Spinal cord (tissue), 10 donors: ENCODE measurements around the gene RRP9. TPM values are rescaled to one million over a fixed set of nuclear protein-coding genes. Genes with fewer than 3 reads are reported as not detected.
"Not testable (repeated sequence)": the region's sequence is repeated elsewhere in the genome, so short reads cannot be mapped to it uniquely, and the experiment has no call there.

ENCODE experiments used
- DNase-seq, 6 donors: peaks; one replicate each; pipeline versions ENCODE4 v3.0.0 to v3.0.0-alpha.2; 2013 to 2015; ENCODE audit warnings: low spot score in 6 of 6, low read depth in 4 of 6
- H3K27ac ChIP-seq: one replicate; pipeline ENCODE4 v1.5.1; 2013; ENCODE audit warnings: low read depth, low read length, control low read depth
- H3K27me3 ChIP-seq: one replicate; pipeline ENCODE4 v1.6.1; 2013; ENCODE audit warnings: low read length; ENCODE audit not compliant: control insufficient read depth, insufficient read depth
- H3K36me3 ChIP-seq: one replicate; pipeline ENCODE4 v1.6.1; 2013; ENCODE audit warnings: low read length; ENCODE audit not compliant: control insufficient read depth, insufficient read depth
- H3K4me1 ChIP-seq: one replicate; pipeline ENCODE4 v1.6.1; 2013; ENCODE audit warnings: low read length; ENCODE audit not compliant: control insufficient read depth, insufficient read depth
- H3K4me3 ChIP-seq: one replicate; pipeline ENCODE4 v1.5.1; 2013; ENCODE audit warnings: low read depth, low read length, control low read depth
- H3K9me3 ChIP-seq: one replicate; pipeline ENCODE4 v1.6.1; 2013; ENCODE audit warnings: low read length; ENCODE audit not compliant: control insufficient read depth, insufficient read depth
- WGBS: methylation state at CpG from one replicate; pipeline ENCODE4 v1.1.5; 2013; ENCODE audit warnings: missing lambda C conversion rate; ENCODE audit not compliant: insufficient coverage; 5-methylcytosine and 5-hydroxymethylcytosine counted together
- polyA plus RNA-seq, 2 donors: library from polyadenylated mRNA; unstranded; fragments of 120-200 nt; gene quantifications; one replicate each; pipeline ENCODE4 v1.2.1, GENCODE V29; 2013; ENCODE audit not compliant: insufficient read length in 2 of 2
- total RNA-seq, 2 donors: library from RNA; depleted of rRNA in 1 of 2; stranded (reverse); fragments of 120-200 nt in 1 of 2; fragments of >200 nt in 1 of 2; gene quantifications; one replicate each; pipeline versions ENCODE4 v1.2.3 to v1.2.4, GENCODE V29; 2013 to 2014
- donor health status: healthy.

The RRP9 gene
- total and polyA plus RNA-seq, 4 donors = 10.2 to 22.7 (median 17.7) TPM

- Histone ChIP-seq H3K4me3 (no peak overlapping the region), H3K27ac (no peak overlapping the region), H3K36me3 (no peaks in the 10 kb centered on the region), H3K9me3 (no peaks in the 10 kb centered on the region), H3K4me1 (no peaks in the 10 kb centered on the region), H3K27me3 (no peaks in the 10 kb centered on the region)
- DNase-seq = no peak
- WGBS = 60% methylated on average over 1 of the region's 4 CpGs
Observed at GRCh38 chr3:51908026-51908425, 33.7 kb downstream of the RRP9 start.

GRCh38 chr3:51904034-51904823, 37.5 kb downstream of the RRP9 start:
- 73% methylated on average over 1 of the region's 2 CpGs for WGBS
- Histone ChIP-seq H3K27ac (no peak overlapping the region), H3K9me3 (no peaks in the 10 kb centered on the region), H3K4me1 (no peaks in the 10 kb centered on the region), H3K36me3 (no peaks in the 10 kb centered on the region), H3K4me3 (no peak overlapping the region), H3K27me3 (no peaks in the 10 kb centered on the region)
- DNase-seq = no peak

GRCh38 chr3:51902361-51902760, 39.3 kb downstream of the RRP9 start:
- H3K9me3 ChIP-seq, H3K4me1 ChIP-seq, H3K36me3 ChIP-seq, H3K27me3 ChIP-seq, H3K27ac ChIP-seq, DNase-seq, H3K4me3 ChIP-seq: not testable (repeated sequence)
- WGBS = 73% methylated on average over 3 of the region's 7 CpGs

GRCh38 chr3:51900043-51900442, 41.7 kb downstream of the RRP9 start:
- WGBS = 71% methylated on average over 6 of the region's 7 CpGs
- H3K27me3 ChIP-seq, H3K9me3 ChIP-seq, DNase-seq, H3K27ac ChIP-seq, H3K36me3 ChIP-seq, H3K4me3 ChIP-seq, H3K4me1 ChIP-seq: not testable (repeated sequence)

GRCh38 chr3:51897391-51897790, 44.3 kb downstream of the RRP9 start:
- Histone ChIP-seq H3K4me1 (no peaks in the 10 kb centered on the region), H3K9me3 (no peaks in the 10 kb centered on the region), H3K36me3 (no peaks in the 10 kb centered on the region), H3K27me3 (peaks cover 2% of the 10 kb centered on the region), H3K4me3 (no peak overlapping the region), H3K27ac (no peak overlapping the region)
- WGBS = 85% methylated on average over 15 of the region's 15 CpGs
- no peak for DNase-seq

- H3K36me3 ChIP-seq = no peaks in the 10 kb centered on the region
- H3K4me3 ChIP-seq = no peak overlapping the region
- peaks cover 2% of the 10 kb centered on the region for H3K27me3 ChIP-seq
- H3K9me3 ChIP-seq = no peaks in the 10 kb centered on the region
- no peak overlapping the region for H3K27ac ChIP-seq
- 76% methylated on average over 3 of the region's 10 CpGs for WGBS
- no peak for DNase-seq
- no peaks in the 10 kb centered on the region for H3K4me1 ChIP-seq
Observed at GRCh38 chr3:51896607-51897305, 44.9 kb downstream of the RRP9 start.

DNA sequence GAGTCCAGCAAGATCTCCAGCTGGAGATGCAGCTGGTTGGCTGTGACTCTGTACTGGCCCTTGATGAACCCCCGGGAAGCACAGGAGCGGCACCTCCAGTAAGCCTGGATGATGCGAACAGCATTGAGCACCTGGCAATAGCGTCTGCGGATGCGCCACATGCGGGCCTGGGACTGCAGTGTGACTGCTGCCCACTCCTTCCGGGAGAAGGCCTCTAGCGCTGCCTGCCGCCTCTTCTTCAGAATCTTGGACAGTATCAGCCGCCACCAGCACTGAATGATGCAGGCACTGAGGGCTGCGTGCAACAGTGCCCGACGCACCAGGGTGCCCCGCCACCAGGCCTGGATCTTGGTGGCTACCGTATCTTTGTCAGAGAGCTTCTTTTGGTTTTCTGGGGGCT, 46.8 kb downstream of the RRP9 start:
- DNase-seq = no peak
- H3K9me3 ChIP-seq = no peaks in the 10 kb centered on the region
- H3K27me3 ChIP-seq = peaks cover 2% of the 10 kb centered on the region
- no peak overlapping the region for H3K27ac ChIP-seq
- no peaks in the 10 kb centered on the region for H3K4me1 ChIP-seq
- WGBS = 94% methylated on average over 16 of the region's 16 CpGs
- H3K36me3 ChIP-seq = no peaks in the 10 kb centered on the region
- H3K4me3 ChIP-seq = no peak overlapping the region

- Histone ChIP-seq H3K9me3 (no peaks in the 10 kb centered on the region), H3K27me3 (peaks cover 2% of the 10 kb centered on the region), H3K27ac (no peak overlapping the region), H3K4me1 (no peaks in the 10 kb centered on the region), H3K4me3 (no peak overlapping the region), H3K36me3 (no peaks in the 10 kb centered on the region)
- WGBS = 41% methylated on average over 3 of the region's 4 CpGs
- no peak for DNase-seq
Observed at GRCh38 chr3:51894391-51894790, 47.3 kb downstream of the RRP9 start.

- DNase-seq = no peak
- H3K36me3 ChIP-seq = no peaks in the 10 kb centered on the region
Observed at GRCh38 chr3:51891242-51892039, 50.3 kb downstream of the RRP9 start.

More at GRCh38 chr3:51891242-51892039, 50.3 kb downstream of the RRP9 start:
- no peak overlapping the region for H3K4me3 ChIP-seq
- H3K9me3 ChIP-seq = no peaks in the 10 kb centered on the region
- no peak overlapping the region for H3K27ac ChIP-seq
- 64% methylated on average over 4 of the region's 7 CpGs for WGBS
- no peaks in the 10 kb centered on the region for H3K27me3 ChIP-seq
- H3K4me1 ChIP-seq = no peaks in the 10 kb centered on the region
